DMS53 treated with DMSO at 0.1 percent for 48 hours (cell line): ENCODE measurements around the gene ZCCHC7.

Experiments used
- DNase-seq: peaks from one replicate; lab custom pipeline; 2025; ENCODE audit not compliant: unreplicated experiment; lab: John Stamatoyannopoulos, UW

Gene ZCCHC7

DNA sequence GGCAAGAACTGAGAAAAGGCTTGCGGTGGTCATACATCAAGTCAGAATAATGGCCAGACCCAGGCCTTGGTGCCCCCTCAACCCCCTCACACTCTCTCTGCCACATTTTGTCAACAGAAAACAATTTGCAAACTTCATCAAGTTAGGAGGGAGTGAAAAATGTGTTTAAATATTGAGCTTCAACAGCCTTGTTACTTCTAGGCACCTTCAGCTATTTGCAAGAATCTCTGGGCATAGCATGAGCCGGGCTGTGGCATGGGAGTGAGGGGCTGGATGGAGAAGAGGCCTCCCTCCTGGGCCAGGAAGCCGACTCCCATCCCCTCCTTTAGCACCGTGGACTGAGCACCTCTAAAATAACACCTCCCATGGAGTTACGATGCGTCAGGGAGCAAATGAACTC, 249.9 kb downstream of the ZCCHC7 start:
- DNase-seq, result no peak

GRCh38 chr9:37370968-37371563, 250.7 kb downstream of the ZCCHC7 start:
- no peak for DNase-seq

DNA sequence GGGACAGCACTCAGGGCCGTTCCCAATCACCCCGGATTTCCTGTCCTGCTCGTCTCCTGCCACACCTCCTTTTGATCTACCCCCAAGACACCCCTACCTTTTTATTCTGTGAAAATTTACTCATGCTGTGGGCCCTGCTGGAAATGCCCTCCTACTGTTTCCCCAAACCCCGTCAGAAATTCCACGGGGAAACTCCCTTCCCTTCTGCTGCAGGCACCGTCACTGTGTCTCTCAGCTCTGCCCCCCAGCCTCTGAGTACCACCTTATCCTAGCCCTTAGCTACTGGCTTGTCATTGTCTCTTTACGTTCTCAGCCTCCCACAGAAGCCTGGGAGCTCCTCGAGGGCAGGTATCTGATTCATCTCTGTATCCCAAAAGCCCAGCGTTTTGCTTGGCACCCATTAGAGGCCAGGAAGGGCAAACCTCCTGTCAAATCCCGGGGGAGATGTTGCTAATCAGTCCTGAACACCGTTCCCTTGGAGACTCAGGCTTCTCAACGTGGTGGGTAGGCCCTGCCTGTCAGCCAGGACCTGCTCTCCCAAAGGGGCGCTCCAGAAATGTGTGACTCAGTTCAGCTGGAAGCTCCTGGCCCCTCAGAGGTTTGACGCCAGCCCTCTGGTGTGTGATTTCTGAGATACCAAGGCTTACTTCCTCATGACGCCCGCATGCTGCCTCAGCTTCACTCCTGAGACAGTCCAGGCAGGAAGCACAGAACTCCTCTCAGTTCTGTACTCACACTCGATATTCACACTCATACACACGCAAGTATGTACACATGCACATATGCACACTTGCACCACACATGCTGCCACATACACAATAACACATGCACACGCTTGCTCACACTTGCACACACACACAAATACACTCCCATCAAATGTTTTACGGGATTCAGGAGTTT, 251.4 kb downstream of the ZCCHC7 start:
- DNase-seq, result no peak

DNA sequence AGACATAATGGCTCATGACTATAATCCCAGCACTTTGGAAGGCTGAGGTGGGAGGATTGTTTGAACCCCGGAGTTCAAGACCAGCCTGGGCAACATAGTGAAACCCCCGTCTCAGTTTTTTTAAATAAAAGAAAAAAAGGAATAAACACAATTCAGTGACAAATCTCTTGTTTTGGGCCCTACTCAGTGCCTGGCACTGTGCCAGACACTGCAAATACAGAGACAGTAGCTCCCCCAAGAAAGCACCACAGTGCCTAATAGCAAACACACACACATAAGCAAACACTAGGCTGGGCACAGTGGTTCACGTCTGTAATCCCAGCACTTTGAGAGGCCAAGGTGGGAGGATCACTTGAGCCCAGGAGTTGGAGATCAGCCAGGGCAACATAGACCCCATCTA, 252.5 kb downstream of the ZCCHC7 start:
- DNase-seq, result no peak

GRCh38 chr9:37373621-37374020, 253.2 kb downstream of the ZCCHC7 start:
- DNase-seq, result no peak

DNA sequence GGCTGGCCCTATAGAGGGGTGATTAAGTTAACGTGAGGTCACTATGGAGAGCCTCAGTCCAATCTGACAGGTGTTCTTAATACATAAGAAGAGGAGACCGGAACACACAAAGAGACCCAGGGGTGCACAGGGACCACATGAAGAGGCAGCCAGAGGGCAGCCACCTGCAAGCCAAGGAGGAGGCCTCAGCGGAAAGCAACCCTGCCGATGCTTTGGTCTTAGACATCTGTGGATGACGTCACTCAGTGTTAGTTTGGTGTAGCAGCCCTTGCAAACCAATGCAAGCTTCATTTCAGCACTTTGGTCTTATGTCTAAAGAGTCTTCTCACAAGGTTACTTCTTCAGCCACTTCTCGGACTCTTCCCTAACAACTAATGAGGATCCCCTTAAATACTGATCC, 254.5 kb downstream of the ZCCHC7 start:
- no peak for DNase-seq

DNA sequence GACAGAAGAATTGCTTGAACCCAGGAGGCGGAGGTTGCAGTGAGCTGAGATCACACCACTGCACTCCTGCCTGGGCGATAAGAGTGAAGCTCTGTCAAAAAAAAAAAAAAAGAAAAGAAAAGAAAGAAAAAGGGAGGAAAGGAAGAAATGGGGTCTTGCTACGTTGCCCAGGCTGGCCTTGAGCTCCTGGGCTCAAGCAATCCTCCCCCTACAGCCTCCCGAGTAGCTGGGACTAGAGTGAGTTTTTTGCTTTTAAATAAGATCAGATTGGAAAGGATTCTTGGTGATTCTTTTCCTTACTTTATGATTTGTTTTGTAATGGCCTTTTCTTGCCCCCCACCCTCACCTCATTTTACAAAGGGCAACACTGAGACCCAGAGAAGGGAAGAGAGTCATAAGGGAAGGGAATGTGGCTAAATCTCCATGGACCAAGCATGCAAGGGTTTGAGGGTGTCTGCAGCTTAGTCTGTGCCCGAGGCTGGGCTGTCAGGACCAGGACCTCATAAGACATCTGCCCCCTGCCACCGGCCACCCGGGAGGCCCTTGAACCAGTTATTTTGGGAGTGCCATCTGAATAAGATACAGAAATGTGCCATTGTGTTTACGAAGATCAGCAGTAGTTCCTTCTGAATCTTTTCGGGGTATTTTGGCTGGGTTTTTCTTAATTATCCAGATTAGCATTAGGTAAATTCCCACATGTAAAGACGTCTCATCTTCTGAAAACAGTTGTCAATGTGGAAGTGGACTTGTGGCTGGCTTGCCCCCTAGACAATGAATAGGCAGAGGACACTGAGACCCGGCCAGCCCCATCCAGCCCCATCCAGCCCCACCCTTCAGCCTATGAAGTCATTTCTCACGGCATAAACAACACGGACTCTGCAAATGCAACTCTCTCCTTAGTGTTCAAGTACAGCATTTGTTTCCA, 257.6 kb downstream of the ZCCHC7 start:
- no peak for DNase-seq

GRCh38 chr9:37378613-37379004, 258.2 kb downstream of the ZCCHC7 start:
- no peak for DNase-seq

GRCh38 chr9:37379835-37380234, 259.5 kb downstream of the ZCCHC7 start:
- DNase-seq, result no peak

DNA sequence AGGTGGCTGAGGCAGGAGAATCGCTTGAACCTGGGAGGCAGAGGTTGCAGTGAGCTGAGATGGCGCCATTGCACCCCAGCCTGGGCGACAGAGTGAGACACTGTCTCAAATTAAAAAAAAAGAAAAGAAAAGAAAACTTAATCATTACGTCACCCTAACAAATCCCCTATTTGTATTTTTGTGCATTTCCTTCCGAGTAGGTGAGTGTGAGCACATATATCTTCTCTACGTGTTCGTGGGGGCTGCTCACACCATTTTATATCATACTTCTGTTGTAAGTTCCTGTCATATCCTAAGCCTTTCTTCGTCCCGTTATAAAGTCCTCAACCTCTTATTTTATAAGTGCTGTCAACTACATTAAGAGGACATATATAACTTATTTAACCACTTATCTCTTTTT, 260.2 kb downstream of the ZCCHC7 start:
- no peak for DNase-seq

GRCh38 chr9:37381094-37381741, 260.8 kb downstream of the ZCCHC7 start:
- DNase-seq, result no peak

GRCh38 chr9:37382161-37382981, 262.0 kb downstream of the ZCCHC7 start:
- DNase-seq, result no peak

DNA sequence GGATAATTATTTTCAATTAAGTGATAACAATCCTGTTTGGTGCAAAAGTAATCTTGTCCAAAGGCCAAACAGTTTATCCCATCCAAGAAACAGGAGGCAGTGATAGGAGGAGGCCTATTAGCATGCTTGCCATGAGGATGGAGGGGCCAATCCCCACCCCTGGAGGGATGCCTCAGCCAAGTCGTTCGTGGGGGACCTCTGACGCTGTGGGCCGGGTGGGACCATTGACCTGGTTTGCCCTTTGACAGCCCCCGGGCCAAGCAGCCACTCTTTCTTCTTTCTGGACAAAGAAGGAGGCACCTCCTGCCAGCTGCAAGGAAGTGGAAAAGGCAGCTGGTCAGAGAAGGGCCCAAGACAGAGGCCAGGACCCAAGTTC, 262.6 kb downstream of the ZCCHC7 start:
- DNase-seq, result no peak

- no peak for DNase-seq
These were observed 263.0 kb downstream of the ZCCHC7 start for GRCh38 chr9:37383393-37383792.

GRCh38 chr9:37383876-37384746, 263.7 kb downstream of the ZCCHC7 start:
- DNase-seq, result no peak

DNA sequence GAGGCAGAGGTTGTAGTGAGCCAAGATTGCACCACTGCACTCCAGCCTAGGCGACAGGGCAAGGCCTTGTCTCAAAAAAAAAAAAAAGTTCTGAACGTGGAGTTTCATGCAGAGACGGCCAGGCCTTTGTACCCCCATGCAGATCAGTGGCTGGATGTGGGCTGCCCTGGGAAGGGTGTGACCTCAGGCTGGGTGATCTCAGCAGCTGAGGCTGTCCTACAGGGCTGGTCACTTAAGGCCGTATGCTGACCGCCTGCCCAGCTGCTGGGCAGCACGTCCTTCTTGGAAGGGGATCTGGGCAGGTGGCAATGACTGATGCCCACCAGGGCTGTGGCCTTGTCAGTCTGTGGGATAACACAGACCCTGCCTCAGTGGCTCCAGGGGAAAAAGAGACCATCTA, 264.9 kb downstream of the ZCCHC7 start:
- no peak for DNase-seq

DNA sequence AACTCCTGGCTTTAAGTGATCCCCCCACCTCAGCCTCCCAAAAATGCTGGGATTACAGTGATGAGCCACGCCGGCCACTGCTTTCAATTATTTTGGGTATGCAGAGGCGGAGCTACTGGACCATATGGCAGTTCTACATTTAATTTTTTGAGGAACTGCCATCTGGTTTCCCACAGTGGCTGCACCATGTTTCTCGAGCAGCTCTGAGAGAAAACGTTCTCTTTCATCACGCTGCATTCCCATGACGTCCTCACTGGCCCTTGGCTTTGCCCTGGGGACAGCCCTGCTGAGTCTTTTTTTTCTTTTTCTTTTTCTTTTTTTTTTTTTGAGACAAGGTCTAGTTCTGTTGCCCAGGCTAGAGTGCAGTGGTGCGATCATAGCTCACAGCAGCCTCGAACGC, 266.6 kb downstream of the ZCCHC7 start:
- DNase-seq, result no peak

GRCh38 chr9:37390759-37391158, 270.4 kb downstream of the ZCCHC7 start:
- peak; percentile 50 for DNase-seq

DNA sequence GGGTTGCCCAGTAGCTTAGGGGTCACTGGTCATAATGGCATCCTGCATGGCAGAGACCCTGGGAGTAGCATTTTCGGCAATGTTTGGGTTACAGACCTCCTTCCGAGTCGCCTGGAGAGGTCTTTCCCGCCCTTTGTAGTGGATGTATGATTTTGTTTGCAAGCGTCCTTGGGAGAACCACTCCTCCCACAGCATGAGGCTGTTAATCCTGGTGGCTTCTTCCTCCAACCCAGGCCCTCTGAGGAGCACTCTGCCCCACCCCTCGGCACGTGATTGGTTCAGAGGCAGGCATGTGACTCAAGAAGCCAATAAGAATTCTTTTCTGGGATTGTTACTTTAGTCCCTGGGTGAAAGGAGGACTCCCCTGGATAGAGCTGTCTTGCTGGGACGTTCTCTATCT, 271.9 kb downstream of the ZCCHC7 start:
- no peak for DNase-seq
